ENCODE data around the gene ITGAV.

DNA sequence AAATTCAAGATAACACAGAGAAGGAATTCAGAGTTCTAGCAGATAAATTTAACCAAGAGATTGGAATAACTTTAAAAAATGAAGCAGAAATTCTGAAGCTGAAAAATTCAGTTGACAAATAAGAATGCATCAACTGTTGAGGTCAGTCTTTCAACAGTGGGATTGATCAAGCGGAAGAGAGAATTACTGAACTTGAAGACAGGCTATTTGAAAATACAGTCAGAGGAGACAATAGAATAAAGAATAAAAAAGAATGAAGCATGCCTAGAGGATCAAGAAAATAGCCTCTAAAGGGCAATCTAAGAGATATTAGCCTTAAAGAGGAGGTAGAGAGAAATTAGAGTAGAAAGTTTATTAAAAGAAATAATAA is 27.7 kb upstream of the ITGAV start:
- TF ChIP-seq, protein P1, sequence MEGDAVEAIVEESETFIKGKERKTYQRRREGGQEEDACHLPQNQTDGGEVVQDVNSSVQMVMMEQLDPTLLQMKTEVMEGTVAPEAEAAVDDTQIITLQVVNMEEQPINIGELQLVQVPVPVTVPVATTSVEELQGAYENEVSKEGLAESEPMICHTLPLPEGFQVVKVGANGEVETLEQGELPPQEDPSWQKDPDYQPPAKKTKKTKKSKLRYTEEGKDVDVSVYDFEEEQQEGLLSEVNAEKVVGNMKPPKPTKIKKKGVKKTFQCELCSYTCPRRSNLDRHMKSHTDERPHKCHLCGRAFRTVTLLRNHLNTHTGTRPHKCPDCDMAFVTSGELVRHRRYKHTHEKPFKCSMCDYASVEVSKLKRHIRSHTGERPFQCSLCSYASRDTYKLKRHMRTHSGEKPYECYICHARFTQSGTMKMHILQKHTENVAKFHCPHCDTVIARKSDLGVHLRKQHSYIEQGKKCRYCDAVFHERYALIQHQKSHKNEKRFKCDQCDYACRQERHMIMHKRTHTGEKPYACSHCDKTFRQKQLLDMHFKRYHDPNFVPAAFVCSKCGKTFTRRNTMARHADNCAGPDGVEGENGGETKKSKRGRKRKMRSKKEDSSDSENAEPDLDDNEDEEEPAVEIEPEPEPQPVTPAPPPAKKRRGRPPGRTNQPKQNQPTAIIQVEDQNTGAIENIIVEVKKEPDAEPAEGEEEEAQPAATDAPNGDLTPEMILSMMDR (IDR thresholded peaks at IDR 0.05) = no peak
- no peak for TF ChIP-seq POLR2A (IDR thresholded peaks at IDR 0.05)

Measured in gastroesophageal sphincter (tissue), 3 donors.